Measurements from ENCODE around the gene URAD. TPM values are rescaled to one million over a fixed set of nuclear protein-coding genes. Genes with fewer than 3 reads are reported as not detected.
"Not testable (repeated sequence)": the region's sequence is repeated elsewhere in the genome, so short reads cannot be mapped to it uniquely, and the experiment has no call there.

URAD gene
- total RNA-seq, 1 donor from 2014 or later, result not detected

DNA sequence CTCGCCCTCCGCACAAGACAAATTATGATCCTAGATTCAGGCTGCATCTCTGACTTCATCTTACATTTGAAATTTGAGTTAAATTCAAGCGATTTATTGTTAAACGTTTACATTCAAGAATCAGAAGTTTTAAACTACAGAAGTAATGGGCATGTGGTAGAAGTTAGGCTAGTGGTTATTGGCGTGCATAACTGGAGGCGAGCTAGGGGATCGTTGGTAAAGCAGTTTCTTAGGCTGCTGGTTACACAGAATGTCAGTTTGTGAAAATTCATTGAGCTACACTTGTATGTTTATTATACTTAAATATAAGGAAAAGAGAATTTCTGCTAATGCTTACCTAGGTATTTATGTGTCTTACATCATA is 18.6 kb downstream of the URAD start:
- no peak for ATAC-seq

DNA sequence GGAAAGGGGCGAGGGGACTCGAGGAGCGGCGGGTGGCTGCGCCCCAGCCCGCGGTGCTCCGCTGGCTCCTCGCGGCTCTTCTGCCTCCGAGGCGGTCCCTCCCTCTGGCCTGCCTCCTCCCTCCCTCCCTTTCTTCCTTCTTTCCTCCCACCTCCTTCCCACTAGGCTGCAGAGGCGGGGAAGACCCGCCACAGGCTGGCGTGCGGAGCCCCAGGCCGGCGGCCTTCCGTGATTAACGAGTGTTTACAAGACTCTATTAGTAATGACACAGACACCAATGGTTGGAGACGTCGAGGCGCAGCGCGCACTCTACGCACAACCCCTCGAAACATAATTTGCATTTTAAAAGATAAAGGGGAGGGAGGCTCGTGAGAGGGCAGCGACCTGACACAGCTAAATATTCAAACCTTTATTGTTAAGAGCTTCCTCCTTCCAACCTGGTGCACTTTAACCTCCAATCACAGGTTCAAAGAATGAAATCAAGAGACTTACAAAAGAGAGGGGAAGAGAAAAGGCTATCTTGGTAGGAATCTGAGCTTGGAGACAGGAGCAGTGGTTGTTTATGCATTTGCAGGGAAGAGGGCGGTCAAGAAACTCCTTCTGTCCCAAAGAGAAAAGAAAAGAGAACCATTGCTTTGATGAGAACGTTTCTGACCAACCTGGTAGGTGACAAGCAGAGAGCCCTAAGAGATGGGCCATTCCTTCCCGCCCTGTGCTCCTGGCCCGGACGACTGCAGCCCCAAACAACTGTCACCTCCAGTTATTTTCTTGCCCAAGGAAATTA is 19.2 kb downstream of the URAD start, which contains the start of gene CDX2:
TSS of gene CDX2 (minus strand) at position 234 of the 784 bp plus-strand sequence. CDS start 309 bp downstream, outside the sequence.
- ATAC-seq, result no peak

- no peak for ATAC-seq
These were observed 20.0 kb downstream of the URAD start for GRCh38 chr13:27968316-27969081.

DNA sequence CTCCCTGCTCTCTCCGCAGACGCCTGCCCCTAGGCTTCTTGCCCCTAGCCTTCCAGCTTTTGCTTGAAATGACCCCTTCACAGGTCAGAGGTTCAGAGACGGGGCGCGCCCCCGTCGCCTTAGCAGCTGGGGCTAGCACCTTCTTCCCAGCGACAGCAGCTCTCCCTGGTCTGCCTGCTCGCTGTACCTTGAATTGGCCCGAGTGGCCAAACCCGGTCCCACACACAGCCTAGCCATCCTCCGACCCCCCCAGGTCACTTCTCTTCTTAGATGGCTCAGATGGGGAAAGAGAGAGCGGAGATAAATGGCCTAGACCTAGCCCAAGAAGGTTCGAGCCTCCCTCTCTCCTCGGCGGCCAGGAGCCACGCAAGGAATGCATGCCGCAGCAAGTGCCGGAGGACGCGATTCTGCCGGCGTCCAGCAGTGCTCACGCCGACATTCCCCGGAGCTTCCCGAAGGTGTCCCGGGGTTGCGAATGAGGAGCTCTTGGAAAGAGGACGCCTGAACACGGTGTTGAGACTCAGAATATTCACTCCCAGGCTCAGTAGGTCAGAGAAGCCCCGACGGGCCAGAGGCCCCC is 20.7 kb downstream of the URAD start:
- ATAC-seq, result no peak

DNA sequence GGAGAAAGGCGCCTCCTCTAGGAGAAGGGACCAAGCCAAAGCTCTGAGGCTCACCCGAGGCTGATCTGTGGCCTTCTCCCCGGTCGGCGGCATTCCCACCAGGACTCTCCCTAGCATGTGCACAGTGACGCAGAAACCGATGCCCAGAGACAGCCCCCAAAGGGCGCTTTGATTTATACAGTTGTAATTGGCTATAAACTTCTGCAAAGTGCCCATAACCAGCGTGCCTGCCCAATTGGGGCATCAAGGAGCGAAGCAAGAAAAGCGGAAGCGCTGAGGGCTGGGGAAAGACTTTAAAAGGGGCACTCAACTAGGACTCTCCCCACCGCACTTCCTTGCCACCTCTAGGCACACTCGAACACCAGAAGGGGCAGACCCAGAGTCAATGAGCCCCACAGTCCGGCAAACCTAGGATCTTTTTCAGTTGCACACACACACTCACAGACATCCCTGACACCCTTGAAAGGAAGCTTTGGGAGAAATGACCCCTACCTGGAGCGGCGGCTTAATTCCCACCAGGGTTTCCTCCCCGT is 21.2 kb downstream of the URAD start:
- ATAC-seq, result no peak

GRCh38 chr13:27966641-27967202 is 21.8 kb downstream of the URAD start:
- ATAC-seq, result no peak

- no peak for ATAC-seq
These were observed 22.5 kb downstream of the URAD start for GRCh38 chr13:27965740-27966640.

GRCh38 chr13:27965343-27965739 is 23.2 kb downstream of the URAD start:
- ATAC-seq, result no peak

GRCh38 chr13:27964741-27965323 is 23.7 kb downstream of the URAD start:
- ATAC-seq, result no peak

DNA sequence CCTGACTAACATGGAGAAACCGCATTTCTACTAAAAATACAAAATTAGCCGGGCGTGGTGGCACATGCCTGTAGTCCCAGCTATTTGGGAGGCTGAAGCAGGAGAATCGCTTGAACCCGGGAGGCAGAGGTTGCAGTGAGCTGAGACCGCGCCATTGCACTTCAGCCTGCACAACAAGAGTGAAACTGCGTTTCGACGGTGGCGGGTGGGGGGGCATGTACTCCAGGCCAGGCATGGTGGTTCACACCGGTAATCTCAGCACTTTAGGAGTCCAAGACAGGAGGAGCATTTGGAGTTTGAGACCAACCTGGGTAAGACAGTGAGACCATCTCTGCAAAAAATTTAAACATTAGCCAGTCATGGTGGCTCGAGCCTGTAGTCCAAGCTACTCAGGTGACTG is 24.3 kb downstream of the URAD start:
- ATAC-seq, result not testable (repeated sequence)

- ATAC-seq, result no peak
These were observed 25.0 kb downstream of the URAD start for GRCh38 chr13:27963491-27963890.

DNA sequence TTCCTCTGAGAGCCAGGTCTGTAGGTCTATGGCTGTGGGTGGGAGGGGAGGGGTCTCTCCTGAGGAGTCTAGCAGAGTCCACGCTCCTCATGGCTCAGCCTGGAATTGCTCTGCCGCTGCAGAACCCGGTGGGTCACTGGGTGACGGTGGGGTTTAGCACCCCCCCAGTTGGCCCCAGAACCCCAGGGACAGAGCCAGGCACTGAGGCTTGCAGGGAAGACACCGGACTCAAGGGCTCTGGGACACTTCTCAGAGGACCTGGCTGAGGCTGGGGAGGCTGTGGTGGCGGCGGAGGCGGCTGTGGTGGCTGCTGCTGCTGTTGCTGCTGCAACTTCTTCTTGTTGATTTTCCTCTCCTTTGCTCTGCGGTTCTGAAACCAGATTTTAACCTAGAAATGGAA is 25.5 kb downstream of the URAD start:
- no peak for ATAC-seq

GRCh38 chr13:27962128-27962841 is 26.2 kb downstream of the URAD start:
- no peak for ATAC-seq

DNA sequence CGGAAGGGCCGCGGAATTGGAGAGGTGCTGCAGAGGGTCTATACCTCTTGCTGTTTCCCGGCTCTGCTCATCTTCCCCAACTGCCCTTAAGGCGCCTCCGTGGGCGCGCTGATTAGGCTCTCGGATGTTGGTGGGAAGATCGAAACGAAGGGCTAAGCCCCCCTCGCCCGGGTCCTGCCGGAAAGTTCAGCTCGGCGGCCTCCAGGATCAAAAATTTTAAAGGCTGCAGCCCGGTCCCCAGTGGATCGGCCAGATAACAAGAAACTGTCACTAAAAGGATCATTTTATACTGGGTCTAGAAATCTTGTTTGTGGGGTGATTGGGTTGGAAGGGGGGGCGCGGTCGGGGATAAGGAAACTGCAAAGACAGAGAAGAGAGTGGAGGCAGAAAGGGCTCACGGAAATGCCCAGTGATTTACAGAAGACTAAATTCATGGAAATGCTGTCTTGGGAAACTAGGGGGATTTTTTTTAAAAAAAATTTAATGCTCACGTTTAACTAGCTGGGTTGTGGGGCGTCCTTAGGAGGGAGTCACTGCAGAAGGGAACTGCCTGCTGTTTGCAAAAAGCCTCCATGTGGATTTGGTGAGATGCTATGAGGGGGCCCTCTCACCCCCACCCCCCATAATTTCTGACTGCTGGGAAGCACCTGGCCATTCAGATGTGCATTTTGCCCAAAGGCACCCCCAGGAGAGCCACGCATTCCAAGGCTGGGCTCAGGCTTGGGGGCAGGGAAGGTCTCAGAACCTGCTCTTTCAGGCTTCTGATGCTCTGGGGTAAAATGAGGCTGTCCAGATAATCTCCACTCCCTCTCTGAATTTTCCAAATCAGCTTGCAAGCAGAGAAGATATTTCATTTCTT is 27.0 kb downstream of the URAD start:
- ATAC-seq, result no peak

- ATAC-seq, result peak; percentile 54
These were observed 27.9 kb downstream of the URAD start for GRCh38 chr13:27960362-27961226.

GRCh38 chr13:27959976-27960361 is 28.5 kb downstream of the URAD start:
- no peak for ATAC-seq

DNA sequence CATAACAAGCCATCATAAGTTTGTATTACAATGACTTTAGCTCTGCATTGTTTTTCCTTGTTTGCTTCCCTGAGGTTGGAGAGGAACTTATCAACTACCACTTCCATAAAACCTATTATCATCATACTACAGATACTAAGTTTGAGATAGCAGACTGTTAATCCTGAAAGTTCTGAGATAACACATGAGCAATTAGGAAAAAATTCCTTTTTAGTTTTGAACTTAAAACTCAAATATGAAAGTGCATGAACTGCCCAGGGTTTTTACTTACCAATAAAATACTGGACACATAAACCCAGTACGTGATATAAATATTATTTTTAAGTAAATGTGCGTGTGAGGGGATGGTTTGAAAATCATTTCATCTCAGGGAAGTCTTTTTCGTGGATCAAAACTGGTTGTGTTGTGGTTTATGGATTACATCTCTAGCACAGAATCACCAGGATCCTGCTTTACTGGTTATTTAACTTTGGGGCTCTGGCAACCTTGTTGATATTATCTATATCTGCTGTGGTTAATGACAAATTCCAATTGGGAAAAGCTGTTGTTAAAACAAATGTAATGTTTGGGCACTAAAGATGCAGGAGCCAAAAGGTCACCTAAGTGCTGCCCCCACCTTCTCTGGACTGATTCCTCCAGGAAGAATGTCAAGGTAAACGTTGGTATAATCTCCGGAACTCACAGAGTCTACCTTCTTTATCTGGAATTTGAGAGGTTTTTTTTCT is 31.8 kb downstream of the URAD start:
- no peak for ATAC-seq

- ATAC-seq, result no peak
These were observed 33.4 kb downstream of the URAD start for GRCh38 chr13:27955014-27955591.
